Fibroblast of mammary gland (primary cell): ENCODE data around the gene KIF26A.

ENCODE experiments used
- DNase-seq: peaks from one replicate; pipeline ENCODE4 v3.0.0-alpha.2; 2010; ENCODE audit warnings: low read depth
- H3K4me3 ChIP-seq: 2 replicates; pipeline ENCODE4 v1.5.1; 2011; ENCODE audit warnings: low read depth, mild to moderate bottlenecking, low read length, moderate library complexity; ENCODE audit not compliant: control insufficient read depth
- CTCF ChIP-seq: conservative IDR thresholded peaks from 2 replicates; pipeline ENCODE4 v1.5.1; 2011; ENCODE audit warnings: low read depth, low read length, inconsistent platforms; ENCODE audit not compliant: control insufficient read depth, insufficient read depth

KIF26A gene

GRCh38 chr14:104201063-104201462, 62.7 kb downstream of the KIF26A start:
- no peak for DNase-seq
- H3K4me3 ChIP-seq = no peak overlapping the region
- TF ChIP-seq CTCF = no peak

GRCh38 chr14:104201496-104201895, 63.1 kb downstream of the KIF26A start:
- TF ChIP-seq CTCF = no peak
- H3K4me3 ChIP-seq = no peak overlapping the region
- DNase-seq = no peak

- no peak for TF ChIP-seq CTCF
- DNase-seq = no peak
- H3K4me3 ChIP-seq = no peak overlapping the region
Measured at GRCh38 chr14:104202259-104203070, 64.1 kb downstream of the KIF26A start.

- no peak for TF ChIP-seq CTCF
- H3K4me3 ChIP-seq = no peak overlapping the region
- no peak for DNase-seq
Measured at GRCh38 chr14:104203071-104203425, 64.7 kb downstream of the KIF26A start.

- TF ChIP-seq CTCF = no peak
- DNase-seq = no peak
- H3K4me3 ChIP-seq = no peak overlapping the region
Measured at GRCh38 chr14:104204660-104205149, 66.3 kb downstream of the KIF26A start.

GRCh38 chr14:104205781-104206180, 67.4 kb downstream of the KIF26A start:
- no peak overlapping the region for H3K4me3 ChIP-seq
- TF ChIP-seq CTCF = no peak
- DNase-seq = no peak
